Glutamatergic neuron (in vitro differentiated cells): ENCODE data around the gene PRSS12. TPM values are rescaled to one million over a fixed set of nuclear protein-coding genes. Genes with fewer than 3 reads are reported as not detected.

ENCODE experiments used
- DNase-seq: peaks from one replicate; pipeline ENCODE4 v3.0.0; 2022
- H3K27ac Mint-ChIP-seq: one replicate; pipeline ENCODE4 v1.8.0; 2020; ENCODE audit warnings: mild to moderate bottlenecking, mixed read lengths, inconsistent platforms; ENCODE audit not compliant: unreplicated experiment
- H3K27me3 Mint-ChIP-seq: one replicate; pipeline ENCODE4 v1.8.0; 2020; ENCODE audit warnings: mild to moderate bottlenecking, moderate library complexity, mixed read lengths, inconsistent platforms; ENCODE audit not compliant: unreplicated experiment
- H3K36me3 Mint-ChIP-seq: one replicate; pipeline ENCODE4 v1.8.0; 2020; ENCODE audit warnings: mild to moderate bottlenecking, mixed read lengths, inconsistent platforms; ENCODE audit not compliant: unreplicated experiment
- H3K4me1 Mint-ChIP-seq: one replicate; pipeline ENCODE4 v1.8.0; 2020; ENCODE audit warnings: mild to moderate bottlenecking, low read depth, mixed read lengths, inconsistent platforms; ENCODE audit not compliant: unreplicated experiment
- H3K4me3 Mint-ChIP-seq: one replicate; pipeline ENCODE4 v1.8.0; 2020; ENCODE audit warnings: mild to moderate bottlenecking, mixed read lengths, inconsistent platforms; ENCODE audit not compliant: unreplicated experiment
- H3K9me3 Mint-ChIP-seq: one replicate; pipeline ENCODE4 v1.8.0; 2020; ENCODE audit warnings: mild to moderate bottlenecking, moderate library complexity, mixed read lengths, inconsistent platforms; ENCODE audit not compliant: unreplicated experiment
- CTCF ChIP-seq: fragments of 200-600 bp; sonication (generic); IDR thresholded peaks from one replicate; pipeline ENCODE4 v1.5.0; 2021; ENCODE audit not compliant: partially characterized antibody, unreplicated experiment
- total RNA-seq: library from RNA; stranded (reverse); fragmentation: NEBNext Ultra II Directional; extraction: Animal tissue kit (Norgen Biotek cat#: 25700); gene quantifications from one replicate; pipeline ENCODE4 v1.2.1, GENCODE V29; 2021; ENCODE audit not compliant: unreplicated experiment

PRSS12 gene
- total RNA-seq, 1 donor from 2014 or later, result 113 TPM

- Mint-ChIP-seq H3K4me3 (no peak overlapping the region), H3K27me3 (no peaks in the 10 kb centered on the region), H3K4me1 (no peaks in the 10 kb centered on the region), H3K36me3 (no peaks in the 10 kb centered on the region), H3K27ac (no peak overlapping the region), H3K9me3 (no peaks in the 10 kb centered on the region)
- TF ChIP-seq CTCF, result no peak
- no peak for DNase-seq
Observed at GRCh38 chr4:118235566-118236120, 117.2 kb downstream of the PRSS12 start.
